Upper lobe of right lung (tissue), 1 donor: ENCODE results near the gene MREG. TPM values are rescaled to one million over a fixed set of nuclear protein-coding genes. Genes with fewer than 3 reads are reported as not detected.

Experiments used
- ATAC-seq: fragments of 200-7000 bp; cut with Tn5 transposase; one replicate; pipeline ENCODE4 v1.9.1; 2020; ENCODE audit warnings: mild to moderate bottlenecking, moderate library complexity
- DNase-seq: peaks from one replicate; pipeline ENCODE4 v3.0.0-alpha.2; 2020
- H3K27ac ChIP-seq: fragments of 200-600 bp; one replicate; pipeline ENCODE4 v1.8.0; 2022
- H3K27me3 ChIP-seq: fragments of 200-600 bp; one replicate; pipeline ENCODE4 v1.8.0; 2022; ENCODE audit warnings: mild to moderate bottlenecking
- H3K36me3 ChIP-seq: fragments of 200-600 bp; one replicate; pipeline ENCODE4 v1.8.0; 2022
- H3K4me1 ChIP-seq: fragments of 200-600 bp; one replicate; pipeline ENCODE4 v1.8.0; 2022
- H3K4me3 ChIP-seq: fragments of 200-600 bp; one replicate; pipeline ENCODE4 v1.8.0; 2022; ENCODE audit warnings: mild to moderate bottlenecking
- H3K9me3 ChIP-seq: fragments of 200-600 bp; one replicate; pipeline ENCODE4 v1.8.0; 2022
- intact Hi-C: fragments of 100-400 bp; cut with DNase I; formaldehyde crosslinking; loops from one replicate; pipeline ENCODE4 v1.11.0; 2022
- total RNA-seq: library from RNA; stranded (reverse); fragmentation: NEBNext Ultra II Directional; extraction: Animal tissue kit (Norgen Biotek cat#: 25700); gene quantifications from one replicate; pipeline ENCODE4 v1.2.1, GENCODE V29; 2021
- TF ChIP-seq, protein P1 (sequence below): fragments of 200-600 bp; IDR thresholded peaks from one replicate; pipeline ENCODE4 v1.8.0; 2022; ENCODE audit warnings: antibody characterized with exemption
- donor health status: DM: no; HTN: yes; CAD: no; lungs with severe emphysema.

Gene MREG
- total RNA-seq, 1 donor from 2014 or later = 16.8 TPM

GRCh38 chr2:215920244-215921100 lies 92.9 kb downstream of the MREG start:
- Histone ChIP-seq H3K9me3 (no peaks in the 10 kb centered on the region), H3K27ac (no peak overlapping the region), H3K27me3 (no peaks in the 10 kb centered on the region), H3K4me1 (no peaks in the 10 kb centered on the region), H3K36me3 (no peaks in the 10 kb centered on the region), H3K4me3 (no peak overlapping the region)
- peak; percentile 97 for ATAC-seq
- TF ChIP-seq, protein P1, sequence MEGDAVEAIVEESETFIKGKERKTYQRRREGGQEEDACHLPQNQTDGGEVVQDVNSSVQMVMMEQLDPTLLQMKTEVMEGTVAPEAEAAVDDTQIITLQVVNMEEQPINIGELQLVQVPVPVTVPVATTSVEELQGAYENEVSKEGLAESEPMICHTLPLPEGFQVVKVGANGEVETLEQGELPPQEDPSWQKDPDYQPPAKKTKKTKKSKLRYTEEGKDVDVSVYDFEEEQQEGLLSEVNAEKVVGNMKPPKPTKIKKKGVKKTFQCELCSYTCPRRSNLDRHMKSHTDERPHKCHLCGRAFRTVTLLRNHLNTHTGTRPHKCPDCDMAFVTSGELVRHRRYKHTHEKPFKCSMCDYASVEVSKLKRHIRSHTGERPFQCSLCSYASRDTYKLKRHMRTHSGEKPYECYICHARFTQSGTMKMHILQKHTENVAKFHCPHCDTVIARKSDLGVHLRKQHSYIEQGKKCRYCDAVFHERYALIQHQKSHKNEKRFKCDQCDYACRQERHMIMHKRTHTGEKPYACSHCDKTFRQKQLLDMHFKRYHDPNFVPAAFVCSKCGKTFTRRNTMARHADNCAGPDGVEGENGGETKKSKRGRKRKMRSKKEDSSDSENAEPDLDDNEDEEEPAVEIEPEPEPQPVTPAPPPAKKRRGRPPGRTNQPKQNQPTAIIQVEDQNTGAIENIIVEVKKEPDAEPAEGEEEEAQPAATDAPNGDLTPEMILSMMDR = peak; percentile 86
- intact Hi-C loops = no loop called here
- peak; percentile 69 for DNase-seq

- H3K4me1 ChIP-seq = no peaks in the 10 kb centered on the region
- H3K36me3 ChIP-seq = no peaks in the 10 kb centered on the region
- no peak overlapping the region for H3K4me3 ChIP-seq
- DNase-seq (no peak), ATAC-seq (no peak)
- TF ChIP-seq, protein P1 = no peak
- H3K27ac ChIP-seq = no peak overlapping the region
- no peaks in the 10 kb centered on the region for H3K27me3 ChIP-seq
- intact Hi-C loops = loop anchor here (5.0 kb wide), 1 partner anchor 447 kb away; no protein-coding TSS in a partner anchor
- H3K9me3 ChIP-seq = no peaks in the 10 kb centered on the region
Observed at GRCh38 chr2:215919624-215920243, 93.6 kb downstream of the MREG start.

DNA sequence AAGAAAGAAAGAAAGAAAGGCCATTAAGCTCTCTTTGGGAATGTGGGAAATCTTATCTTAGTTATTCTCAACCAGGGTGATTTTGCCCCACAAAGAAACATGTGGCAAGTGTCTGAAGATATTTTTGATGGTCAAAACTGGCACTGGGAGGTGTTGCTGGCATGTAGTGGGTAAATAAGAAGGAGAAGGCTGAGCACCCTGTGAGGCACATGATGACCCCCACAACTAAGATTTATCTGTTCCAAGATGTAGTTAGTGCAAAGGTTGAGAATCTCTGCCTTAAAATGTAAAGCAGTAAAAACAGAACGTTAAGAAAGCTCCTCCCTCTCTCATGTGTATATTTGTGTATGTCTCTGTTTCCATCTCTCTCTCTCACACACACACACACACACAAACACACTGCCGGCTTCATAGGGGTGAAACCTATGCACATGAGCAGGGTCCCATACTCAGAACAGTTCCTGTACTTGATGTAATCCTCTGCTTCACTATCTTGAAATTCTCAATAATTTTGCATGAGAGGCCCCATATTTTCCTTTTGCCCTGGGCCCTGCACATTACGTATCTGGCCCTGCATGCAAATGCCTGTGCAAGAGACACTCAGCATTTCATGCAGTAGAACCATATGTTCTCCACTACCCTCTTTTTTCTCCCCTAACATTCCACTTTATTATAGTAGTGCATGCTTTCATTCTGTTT lies 94.3 kb downstream of the MREG start:
- ATAC-seq (no peak), DNase-seq (no peak)
- TF ChIP-seq, protein P1 = no peak
- H3K9me3 ChIP-seq = no peaks in the 10 kb centered on the region
- H3K4me1 ChIP-seq = no peaks in the 10 kb centered on the region
- no peak overlapping the region for H3K27ac ChIP-seq
- H3K27me3 ChIP-seq = no peaks in the 10 kb centered on the region
- no peaks in the 10 kb centered on the region for H3K36me3 ChIP-seq
- intact Hi-C loops = loop anchor here (5.0 kb wide), 1 partner anchor 447 kb away; no protein-coding TSS in a partner anchor
- H3K4me3 ChIP-seq = no peak overlapping the region

GRCh38 chr2:215917953-215918620 lies 95.3 kb downstream of the MREG start:
- intact Hi-C loops = loop anchor here (5.0 kb wide), 1 partner anchor 446 kb away; no protein-coding TSS in a partner anchor
- no peaks in the 10 kb centered on the region for H3K9me3 ChIP-seq

More at GRCh38 chr2:215917953-215918620, 95.3 kb downstream of the MREG start:
- Histone ChIP-seq H3K27ac (peak overlapping the region; percentile 36), H3K36me3 (no peaks in the 10 kb centered on the region), H3K4me3 (no peak overlapping the region), H3K27me3 (no peaks in the 10 kb centered on the region), H3K4me1 (no peaks in the 10 kb centered on the region)
- no peak for ATAC-seq
- no peak for DNase-seq
- TF ChIP-seq, protein P1 = no peak
